Measurements from ENCODE around the gene HOXC9. TPM values are rescaled to one million over a fixed set of nuclear protein-coding genes. Genes with fewer than 3 reads are reported as not detected.

The HOXC9 gene
- total and polyA plus RNA-seq, 2 of the 4 experiments (the other 2 are of a cell fraction): 0.26 TPM; not detected in 1

- peaks cover 93% of the 10 kb centered on the region for H3K27me3 ChIP-seq (ENCODE audit: control insufficient read depth, insufficient read depth, low read length)
- no peaks in the 10 kb centered on the region for H3K79me1 ChIP-seq (ENCODE audit: low read depth in 1 of 2, low read length in 2 of 2)
- no peak overlapping the region for H2BK15ac ChIP-seq (ENCODE audit: low read depth, low read length)
- ChIA-PET CTCF (no interaction called here), POLR2A (ENCODE audit: unreplicated experiment) (no interaction called here)
- H3K4me1 ChIP-seq (ENCODE audit: control insufficient read depth, insufficient read depth, low read length): no peaks in the 10 kb centered on the region
- H3K18ac ChIP-seq (ENCODE audit: low read depth, low read length): no peak overlapping the region
- H3K4me2 ChIP-seq (ENCODE audit: low read depth, low read length): no peak overlapping the region
- dilution Hi-C loops (cut with HindIII; ENCODE audit: low sequenced_read_pairs, unreplicated experiment) (no loop called here), intact Hi-C loops (cut with micrococcal nuclease) (no loop called here), in situ Hi-C loops (cut with MboI; ENCODE audit: low sequenced_read_pairs) (no loop called here)
- H3K23ac ChIP-seq (ENCODE audit: low read depth, low read length): no peak overlapping the region
- no peak overlapping the region for H2AFZ ChIP-seq (replicated peaks; ENCODE audit: low read length, poor library complexity)
- H3K56ac ChIP-seq (ENCODE audit: extremely low read depth, insufficient read depth, low read length): no peak overlapping the region
- ATAC-seq (ENCODE audit: low read depth) (no peak), DNase-seq (no peak)
- H4K8ac ChIP-seq (ENCODE audit: low read depth in 2 of 2, low read length in 2 of 2): no peak overlapping the region
- no peak overlapping the region for H3K14ac ChIP-seq (replicated peaks; ENCODE audit: low read depth, low read length)
- H4K5ac ChIP-seq (ENCODE audit: low read depth, low read length): no peak overlapping the region
- H3K9me3 ChIP-seq (ENCODE audit: control insufficient read depth, insufficient read depth, low read length): peaks cover 7% of the 10 kb centered on the region
- H2AK5ac ChIP-seq (ENCODE audit: low read depth, low read length): no peak overlapping the region
- WGBS, 2 experiments (ENCODE audit: extremely low coverage in 2 of 2, insufficient read length in 1 of 2): 8% methylated on average over 16 of the region's 38 CpGs; no CpG with 5 or more reads in 1 of the 2 experiments
- H3K9ac ChIP-seq (ENCODE audit: low read depth, low read length): no peak overlapping the region
- no peak overlapping the region for H2BK5ac ChIP-seq (ENCODE audit: low read depth, low read length, poor library complexity, severe bottlenecking)
- H4K91ac ChIP-seq (ENCODE audit: insufficient read depth, low read depth, low read length): no peak overlapping the region
- no peak overlapping the region for H3K4ac ChIP-seq (ENCODE audit: low read depth, low read length)
- H2AK9ac ChIP-seq (replicated peaks; ENCODE audit: low read depth, low read length, poor library complexity): no peak overlapping the region
- no peak overlapping the region for H3K27ac ChIP-seq (ENCODE audit: insufficient read depth, low read length)
- no peaks in the 10 kb centered on the region for H4K20me1 ChIP-seq (ENCODE audit: insufficient read depth, low read length)
- H3K4me3 ChIP-seq (ENCODE audit: insufficient read depth, low read depth, low read length): no peak overlapping the region
- BruUV-seq (replicated peaks): no TSS peak
- no peaks in the 10 kb centered on the region for H3K9me1 ChIP-seq (ENCODE audit: insufficient read depth, low read length)
- H2BK20ac ChIP-seq (ENCODE audit: low read depth, low read length): no peak overlapping the region
- no peaks in the 10 kb centered on the region for H3K36me3 ChIP-seq (ENCODE audit: control insufficient read depth, insufficient read depth, low read length)
- H2BK120ac ChIP-seq (ENCODE audit: low read depth, low read length): no peak overlapping the region
- TF ChIP-seq CEBPB (IDR thresholded peaks at IDR 0.05; ENCODE audit: low read depth, low read length) (no peak), MAFK (IDR thresholded peaks at IDR 0.05; ENCODE audit: low read depth, low read length) (no peak), MXI1 (IDR thresholded peaks at IDR 0.05; ENCODE audit: borderline replicate concordance, low read depth, low read length) (no peak), MAZ (IDR thresholded peaks at IDR 0.05; ENCODE audit: borderline replicate concordance, low read depth, low read length) (no peak), CTCF (conservative IDR thresholded peaks at IDR 0.05; ENCODE audit: low read depth, low read length) (no peak), RFX5 (IDR thresholded peaks at IDR 0.05; ENCODE audit: low read depth, low read length) (no peak), ELK1 (IDR thresholded peaks at IDR 0.05; ENCODE audit: borderline replicate concordance, low read depth, low read length) (no peak), USF2 (IDR thresholded peaks at IDR 0.05; ENCODE audit: low read depth, low read length) (no peak), SMC3 (IDR thresholded peaks at IDR 0.05; ENCODE audit: low read depth, low read length) (no peak), FOS (IDR thresholded peaks at IDR 0.05; ENCODE audit: low read depth, low read length) (no peak)
Observed at GRCh38 chr12:53963434-53964314, 36.3 kb upstream of the HOXC9 start.
